ENCODE measurements around the gene MAP3K6.

MAP3K6 gene

GRCh38 chr1:27318596-27318995 is 48.2 kb downstream of the MAP3K6 start:
- no peak for DNase-seq (ENCODE audit: low spot score)
- in situ Hi-C loops (cut with MboI; ENCODE audit: low sequenced_read_pairs, unreplicated experiment): no loop called here

GRCh38 chr1:27318136-27318535 is 48.6 kb downstream of the MAP3K6 start:
- in situ Hi-C loops (cut with MboI; ENCODE audit: low sequenced_read_pairs, unreplicated experiment): no loop called here
- TF ChIP-seq CTCF (IDR thresholded peaks at IDR 0.05; ENCODE audit: borderline replicate concordance, control extremely low read depth, extremely low read depth, insufficient read depth, missing control alignments): no peak
- no peak for DNase-seq (ENCODE audit: low spot score)

More at GRCh38 chr1:27318596-27318995, 48.2 kb downstream of the MAP3K6 start:
- no peak for TF ChIP-seq CTCF (IDR thresholded peaks at IDR 0.05; ENCODE audit: borderline replicate concordance, control extremely low read depth, extremely low read depth, insufficient read depth, missing control alignments)

GRCh38 chr1:27316860-27317259 is 49.9 kb downstream of the MAP3K6 start:
- in situ Hi-C loops (cut with MboI; ENCODE audit: low sequenced_read_pairs, unreplicated experiment): no loop called here
- DNase-seq (ENCODE audit: low spot score): no peak
- no peak for TF ChIP-seq CTCF (IDR thresholded peaks at IDR 0.05; ENCODE audit: borderline replicate concordance, control extremely low read depth, extremely low read depth, insufficient read depth, missing control alignments)

- TF ChIP-seq CTCF (IDR thresholded peaks at IDR 0.05; ENCODE audit: borderline replicate concordance, control extremely low read depth, extremely low read depth, insufficient read depth, missing control alignments): no peak
- no peak for DNase-seq (ENCODE audit: low spot score)
- in situ Hi-C loops (cut with MboI; ENCODE audit: low sequenced_read_pairs, unreplicated experiment): no loop called here
These were observed 52.0 kb downstream of the MAP3K6 start for GRCh38 chr1:27314737-27315136.

GRCh38 chr1:27314169-27314568 is 52.6 kb downstream of the MAP3K6 start:
- no peak for DNase-seq (ENCODE audit: low spot score)
- no peak for TF ChIP-seq CTCF (IDR thresholded peaks at IDR 0.05; ENCODE audit: borderline replicate concordance, control extremely low read depth, extremely low read depth, insufficient read depth, missing control alignments)
- in situ Hi-C loops (cut with MboI; ENCODE audit: low sequenced_read_pairs, unreplicated experiment): no loop called here

- DNase-seq (ENCODE audit: low spot score): no peak
- TF ChIP-seq CTCF (IDR thresholded peaks at IDR 0.05; ENCODE audit: borderline replicate concordance, control extremely low read depth, extremely low read depth, insufficient read depth, missing control alignments): no peak
- in situ Hi-C loops (cut with MboI; ENCODE audit: low sequenced_read_pairs, unreplicated experiment): no loop called here
These were observed 58.7 kb downstream of the MAP3K6 start for GRCh38 chr1:27307874-27308598.

Data from GM13976 (cell line).